Esophagus squamous epithelium (tissue), 4 donors: ENCODE measurements around the gene FAM53B.

Source experiments
- POLR2A ChIP-seq, 4 donors: fragments of 450-650 bp; IDR thresholded peaks; one replicate each; pipeline ENCODE4 v1.6.1; 2017; ENCODE audit warnings: antibody characterized with exemption in 4 of 4, mild to moderate bottlenecking in 4 of 4, moderate library complexity in 3 of 4
- TF ChIP-seq, protein P1 (sequence below), 6 experiments: fragments of 450-650 bp in 4 of 6; fragments of 200-600 bp in 2 of 6; sonication (generic) in 2 of 6; IDR thresholded peaks; one replicate each; pipeline ENCODE4 v1.5.1; 2016 to 2019; ENCODE audit warnings: antibody characterized with exemption in 6 of 6, mild to moderate bottlenecking in 4 of 6, moderate library complexity in 4 of 6

DNA sequence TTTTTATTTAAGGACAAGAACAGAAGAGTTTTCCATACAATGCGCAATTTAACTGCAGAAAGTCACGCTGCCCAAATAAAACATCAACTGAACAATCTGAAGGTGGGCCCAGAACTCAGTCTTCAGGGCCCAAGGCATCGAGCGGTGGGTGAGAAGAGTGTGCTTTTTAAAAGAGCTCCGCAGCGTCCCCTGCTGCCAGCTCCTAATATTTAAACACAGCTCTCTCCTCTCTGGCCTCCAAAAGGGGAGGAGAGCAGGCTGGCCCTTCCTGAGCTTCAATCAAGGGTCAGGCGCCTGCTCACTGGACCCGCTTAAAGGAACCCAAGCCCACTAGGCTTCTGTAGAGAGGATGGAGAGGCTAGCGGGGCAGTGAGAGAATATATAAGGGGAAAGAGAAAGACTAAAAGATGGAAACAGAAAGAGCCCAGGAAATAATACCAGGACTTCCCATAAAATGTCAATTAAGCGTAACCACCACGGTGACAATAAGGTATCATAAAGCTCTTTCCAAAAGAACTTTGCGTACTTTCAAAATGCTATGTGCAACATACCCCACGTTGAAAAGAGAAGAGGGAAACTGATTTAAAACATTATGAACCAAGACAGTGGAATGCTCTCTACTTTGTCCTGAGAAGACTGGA, 2.8 kb downstream of the FAM53B start:
- TF ChIP-seq, protein P1, sequence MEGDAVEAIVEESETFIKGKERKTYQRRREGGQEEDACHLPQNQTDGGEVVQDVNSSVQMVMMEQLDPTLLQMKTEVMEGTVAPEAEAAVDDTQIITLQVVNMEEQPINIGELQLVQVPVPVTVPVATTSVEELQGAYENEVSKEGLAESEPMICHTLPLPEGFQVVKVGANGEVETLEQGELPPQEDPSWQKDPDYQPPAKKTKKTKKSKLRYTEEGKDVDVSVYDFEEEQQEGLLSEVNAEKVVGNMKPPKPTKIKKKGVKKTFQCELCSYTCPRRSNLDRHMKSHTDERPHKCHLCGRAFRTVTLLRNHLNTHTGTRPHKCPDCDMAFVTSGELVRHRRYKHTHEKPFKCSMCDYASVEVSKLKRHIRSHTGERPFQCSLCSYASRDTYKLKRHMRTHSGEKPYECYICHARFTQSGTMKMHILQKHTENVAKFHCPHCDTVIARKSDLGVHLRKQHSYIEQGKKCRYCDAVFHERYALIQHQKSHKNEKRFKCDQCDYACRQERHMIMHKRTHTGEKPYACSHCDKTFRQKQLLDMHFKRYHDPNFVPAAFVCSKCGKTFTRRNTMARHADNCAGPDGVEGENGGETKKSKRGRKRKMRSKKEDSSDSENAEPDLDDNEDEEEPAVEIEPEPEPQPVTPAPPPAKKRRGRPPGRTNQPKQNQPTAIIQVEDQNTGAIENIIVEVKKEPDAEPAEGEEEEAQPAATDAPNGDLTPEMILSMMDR (IDR thresholded peaks at IDR 0.05) = peak; percentile 76 to 98 (median 94)
- TF ChIP-seq POLR2A (IDR thresholded peaks at IDR 0.05) = no peak
